MCF 10A (cell line): ENCODE data around the gene TMEM236. TPM values are rescaled to one million over a fixed set of nuclear protein-coding genes. Genes with fewer than 3 reads are reported as not detected.

Experiments
- BruUV-seq: library from RNA; stranded (reverse); fragments of 400-500 nt; replicated peaks from 2 replicates; lab custom pipeline; 2021; lab: Mats Ljungman, UMichigan
- CTCF ChIA-PET: fragments of 300-600 bp; sonication (Branson Sonifier 250); formaldehyde crosslinking; extraction: SDS; loops from one replicate; lab custom pipeline; 2021; ENCODE audit warnings: antibody characterized with exemption, inconsistent platforms; lab: Yijun Ruan, JAX
- POLR2A ChIA-PET: fragments of 300-600, 350-650 bp; sonication (Branson Sonifier 250); formaldehyde crosslinking; extraction: SDS; loops from one replicate; lab custom pipeline; 2020; ENCODE audit warnings: antibody characterized with exemption, inconsistent platforms; lab: Yijun Ruan, JAX
- DNase-seq: peaks from one replicate; pipeline ENCODE4 v3.0.0-alpha.2; 2018; ENCODE audit not compliant: unreplicated experiment
- H3K27ac Mint-ChIP-seq: one replicate; pipeline ENCODE4 v1.8.0; 2022; ENCODE audit warnings: mild to moderate bottlenecking, low read depth, mixed read lengths; ENCODE audit not compliant: unreplicated experiment
- H3K27me3 Mint-ChIP-seq: one replicate; pipeline ENCODE4 v1.8.0; 2022; ENCODE audit warnings: mixed read lengths; ENCODE audit not compliant: insufficient read depth, unreplicated experiment
- H3K36me3 Mint-ChIP-seq: one replicate; pipeline ENCODE4 v1.8.0; 2022; ENCODE audit warnings: mild to moderate bottlenecking, moderate library complexity, mixed read lengths; ENCODE audit not compliant: insufficient read depth, unreplicated experiment
- H3K4me1 Mint-ChIP-seq: one replicate; pipeline ENCODE4 v1.8.0; 2022; ENCODE audit warnings: mixed read lengths; ENCODE audit not compliant: insufficient read depth, unreplicated experiment
- H3K4me3 Mint-ChIP-seq: one replicate; pipeline ENCODE4 v1.8.0; 2022; ENCODE audit warnings: mild to moderate bottlenecking, moderate library complexity, mixed read lengths; ENCODE audit not compliant: unreplicated experiment
- H3K9me3 Mint-ChIP-seq: one replicate; pipeline ENCODE4 v1.8.0; 2022; ENCODE audit warnings: mixed read lengths; ENCODE audit not compliant: unreplicated experiment
- CTCF ChIP-seq: fragments of 200-600 bp; IDR thresholded peaks from one replicate; pipeline ENCODE4 v1.8.0; 2022; ENCODE audit warnings: antibody characterized with exemption, mild to moderate bottlenecking; ENCODE audit not compliant: unreplicated experiment
- intact Hi-C: fragments of 100-400 bp; cut with micrococcal nuclease; formaldehyde crosslinking; loops from 2 replicates; pipeline ENCODE4 v1.14.1; 2022
- total RNA-seq: library from RNA; stranded (reverse); gene quantifications from 2 replicates; pipeline ENCODE4 v1.2.3, GENCODE V29; 2022

The TMEM236 gene
- total RNA-seq, 1 experiment from 2014 or later: 0.09 TPM

GRCh38 chr10:17766731-17767130 is 14.7 kb downstream of the TMEM236 start:
- Mint-ChIP-seq H3K27ac (no peak overlapping the region), H3K36me3 (no peaks in the 10 kb centered on the region), H3K4me3 (no peak overlapping the region), H3K9me3 (no peaks in the 10 kb centered on the region), H3K4me1 (no peaks in the 10 kb centered on the region), H3K27me3 (no peaks in the 10 kb centered on the region)
- ChIA-PET POLR2A (no interaction called here), CTCF (no interaction called here)
- DNase-seq: no peak
- no TSS peak for BruUV-seq
- no peak for TF ChIP-seq CTCF
- intact Hi-C loops: no loop called here

- ChIA-PET POLR2A (no interaction called here), CTCF (no interaction called here)
- TF ChIP-seq CTCF: no peak
- intact Hi-C loops: no loop called here
- DNase-seq: no peak
- BruUV-seq: no TSS peak
- H3K27ac Mint-ChIP-seq: no peak overlapping the region
- H3K27me3 Mint-ChIP-seq: no peaks in the 10 kb centered on the region
- H3K4me1 Mint-ChIP-seq: no peaks in the 10 kb centered on the region
- no peaks in the 10 kb centered on the region for H3K36me3 Mint-ChIP-seq
- no peak overlapping the region for H3K4me3 Mint-ChIP-seq
- H3K9me3 Mint-ChIP-seq: no peaks in the 10 kb centered on the region
These were observed 16.5 kb downstream of the TMEM236 start for GRCh38 chr10:17768496-17768895.

- ChIA-PET CTCF (no interaction called here), POLR2A (no interaction called here)
- no peak overlapping the region for H3K4me3 Mint-ChIP-seq
- BruUV-seq: no TSS peak
- no peaks in the 10 kb centered on the region for H3K27me3 Mint-ChIP-seq
- no peaks in the 10 kb centered on the region for H3K9me3 Mint-ChIP-seq
- H3K27ac Mint-ChIP-seq: no peak overlapping the region
- intact Hi-C loops: no loop called here
- H3K4me1 Mint-ChIP-seq: no peaks in the 10 kb centered on the region
- no peak for TF ChIP-seq CTCF
- no peaks in the 10 kb centered on the region for H3K36me3 Mint-ChIP-seq
- no peak for DNase-seq
These were observed 17.0 kb downstream of the TMEM236 start for GRCh38 chr10:17768957-17769356.

GRCh38 chr10:17771017-17771416 is 19.0 kb downstream of the TMEM236 start:
- no peaks in the 10 kb centered on the region for H3K9me3 Mint-ChIP-seq
- ChIA-PET CTCF (no interaction called here), POLR2A (no interaction called here)
- no peak for TF ChIP-seq CTCF
- no peak overlapping the region for H3K27ac Mint-ChIP-seq
- no peak overlapping the region for H3K4me3 Mint-ChIP-seq
- no peaks in the 10 kb centered on the region for H3K4me1 Mint-ChIP-seq
- H3K27me3 Mint-ChIP-seq: no peaks in the 10 kb centered on the region
- H3K36me3 Mint-ChIP-seq: no peaks in the 10 kb centered on the region
- intact Hi-C loops: no loop called here
- no peak for DNase-seq
- no TSS peak for BruUV-seq
